ENCODE measurements around the gene CIPC.

Gene CIPC, protein sequence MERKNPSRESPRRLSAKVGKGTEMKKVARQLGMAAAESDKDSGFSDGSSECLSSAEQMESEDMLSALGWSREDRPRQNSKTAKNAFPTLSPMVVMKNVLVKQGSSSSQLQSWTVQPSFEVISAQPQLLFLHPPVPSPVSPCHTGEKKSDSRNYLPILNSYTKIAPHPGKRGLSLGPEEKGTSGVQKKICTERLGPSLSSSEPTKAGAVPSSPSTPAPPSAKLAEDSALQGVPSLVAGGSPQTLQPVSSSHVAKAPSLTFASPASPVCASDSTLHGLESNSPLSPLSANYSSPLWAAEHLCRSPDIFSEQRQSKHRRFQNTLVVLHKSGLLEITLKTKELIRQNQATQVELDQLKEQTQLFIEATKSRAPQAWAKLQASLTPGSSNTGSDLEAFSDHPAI

DNA sequence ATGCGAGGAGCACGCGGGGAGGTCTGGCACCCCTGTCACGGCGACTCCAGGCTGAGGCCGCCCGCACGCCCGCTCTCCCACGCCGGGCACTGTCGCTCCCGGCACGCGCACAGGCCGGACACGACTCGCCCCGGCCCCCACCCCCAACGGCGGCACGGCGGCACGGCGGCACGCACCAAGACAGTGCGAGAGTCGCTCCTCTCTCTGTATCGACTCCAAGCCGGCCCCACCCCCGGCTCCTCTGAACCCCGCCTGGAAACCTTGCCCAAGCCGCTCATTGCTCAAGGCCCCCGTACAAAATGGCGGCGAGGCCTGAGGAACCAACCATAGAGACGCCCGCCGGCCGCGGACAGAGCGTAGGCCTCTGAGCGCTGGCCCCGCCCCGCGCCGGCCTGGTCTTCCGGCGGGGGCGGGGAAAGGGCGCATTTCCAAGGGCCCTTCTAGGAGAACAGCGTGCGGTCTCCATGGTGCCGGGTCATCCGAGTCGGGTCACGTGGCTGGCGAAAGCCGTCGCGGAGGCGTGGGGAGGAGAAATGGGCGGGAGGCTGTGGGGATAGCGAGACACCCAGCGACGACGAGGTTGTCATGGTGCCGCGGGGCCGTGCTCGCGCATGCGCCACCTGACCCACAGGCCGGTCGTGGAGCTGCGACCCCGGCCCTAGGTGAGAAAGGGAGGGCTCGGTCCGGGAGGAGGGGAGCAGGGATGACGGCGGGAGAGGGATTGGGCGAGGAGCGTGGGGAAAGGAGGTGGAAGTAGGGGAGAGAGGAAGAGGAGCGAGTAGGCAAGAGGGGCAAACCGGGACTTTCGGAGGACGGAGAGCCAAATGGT is at the start of gene CIPC:
Gene CIPC, plus strand, starts transcription at position 559 of the 829 bp plus-strand sequence. CDS start 7,451 bp downstream, outside the sequence.
- peak; percentile 98 for DNase-seq (ENCODE audit: low read depth in 2 of 2)

DNA sequence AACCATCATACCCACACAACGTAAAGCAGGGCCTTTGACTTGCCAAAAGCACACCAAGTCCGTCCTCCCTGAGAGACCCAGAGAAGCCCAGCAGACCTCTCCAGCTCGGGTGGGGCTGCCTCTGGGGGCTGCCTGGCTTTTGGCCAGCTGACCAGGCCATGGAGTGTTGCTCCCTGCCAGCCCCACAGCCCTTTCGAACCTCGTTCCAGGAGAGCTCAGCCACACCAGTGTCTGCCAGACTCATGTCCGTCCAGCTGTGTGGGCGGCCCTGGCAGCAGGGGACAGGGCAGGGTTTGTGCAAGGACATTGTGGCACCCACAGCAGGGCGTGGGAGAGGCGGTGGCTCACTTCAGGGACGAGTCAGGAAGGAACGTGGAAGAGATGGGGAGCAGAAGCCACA is 46.9 kb upstream of the CIPC start:
- DNase-seq (ENCODE audit: low read depth in 2 of 2) = no peak

DNA sequence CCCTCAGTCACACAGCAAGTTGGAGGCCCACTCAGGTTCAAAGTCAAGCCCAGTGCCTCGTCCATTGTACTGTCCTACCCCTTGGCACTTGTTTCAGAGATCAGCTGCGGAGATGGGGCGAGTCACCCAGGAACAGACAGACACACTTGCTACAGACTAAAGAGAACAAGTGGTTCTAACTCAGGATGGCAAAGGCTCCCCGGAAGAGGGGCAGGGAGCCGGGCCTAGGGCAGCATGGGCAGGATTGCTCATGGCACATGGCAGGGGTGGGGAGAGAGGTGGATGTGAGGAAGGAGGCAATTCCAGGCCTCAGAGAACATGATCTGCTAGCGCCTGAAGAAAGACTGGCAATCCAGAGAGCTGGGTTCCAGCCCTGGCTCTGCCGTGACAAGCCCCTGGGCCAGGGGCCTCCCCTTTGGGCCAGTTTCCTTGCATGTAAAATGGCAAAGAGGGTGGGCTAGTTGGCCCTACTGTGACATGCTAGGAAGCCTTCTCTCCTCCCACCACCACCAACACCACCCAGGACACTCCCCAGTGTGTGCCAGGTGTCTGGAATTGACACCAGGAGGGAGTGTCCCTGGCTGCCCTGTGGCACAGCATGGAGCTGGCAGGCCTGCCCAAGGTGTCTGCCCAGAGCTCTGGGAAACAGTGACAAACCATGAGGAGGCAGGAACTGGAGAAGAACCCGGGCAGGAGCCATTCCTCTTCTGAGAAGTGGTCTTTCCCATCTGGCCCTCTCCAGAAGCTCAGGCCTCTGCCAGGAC is 45.6 kb upstream of the CIPC start:
- no peak for DNase-seq (ENCODE audit: low read depth in 2 of 2)

GRCh38 chr14:77053046-77053841 is 44.8 kb upstream of the CIPC start:
- DNase-seq (ENCODE audit: low read depth in 2 of 2) = peak; percentile 63 to 70

DNA sequence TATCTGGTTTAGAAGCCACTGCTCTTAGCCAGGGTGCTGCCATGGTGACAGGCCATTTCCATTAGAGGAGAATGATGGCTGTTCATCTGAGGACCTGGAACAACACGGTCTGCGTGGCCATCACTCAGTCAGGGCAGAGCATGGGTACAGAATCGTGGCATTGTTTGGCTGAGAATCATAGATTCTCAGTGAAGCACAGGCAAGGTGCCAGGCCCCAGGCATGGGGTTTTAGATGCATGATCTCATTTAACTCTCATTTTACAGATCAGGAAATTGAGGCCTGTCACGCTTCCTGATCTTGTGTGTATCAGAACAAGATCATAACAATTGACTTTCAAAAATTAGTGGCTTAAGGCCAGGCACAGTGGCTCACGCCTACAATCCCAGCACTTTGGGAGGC is 42.8 kb upstream of the CIPC start:
- DNase-seq (ENCODE audit: low read depth in 2 of 2) = no peak

GRCh38 chr14:77055981-77056380 is 42.1 kb upstream of the CIPC start:
- no peak for DNase-seq (ENCODE audit: low read depth in 2 of 2)

DNA sequence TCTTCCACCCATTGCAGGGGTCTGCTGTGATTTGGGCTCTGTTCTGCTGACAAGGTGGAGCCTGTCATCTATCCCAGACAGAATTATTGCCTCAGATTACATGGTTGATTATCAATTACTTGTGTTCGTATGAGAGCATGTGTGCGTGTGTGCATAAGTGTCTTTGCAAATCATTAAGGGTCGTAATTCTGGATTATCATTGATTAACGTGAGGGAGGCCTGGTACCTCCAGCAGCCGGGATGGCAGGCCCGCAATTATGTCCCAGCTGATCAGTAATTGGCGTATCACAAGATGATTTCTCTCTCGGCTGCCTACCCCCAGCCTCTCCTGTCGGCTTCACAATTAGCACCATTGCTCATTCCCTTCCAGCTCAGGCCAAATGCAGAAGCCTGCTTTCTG is 39.9 kb upstream of the CIPC start:
- no peak for DNase-seq (ENCODE audit: low read depth in 2 of 2)

DNA sequence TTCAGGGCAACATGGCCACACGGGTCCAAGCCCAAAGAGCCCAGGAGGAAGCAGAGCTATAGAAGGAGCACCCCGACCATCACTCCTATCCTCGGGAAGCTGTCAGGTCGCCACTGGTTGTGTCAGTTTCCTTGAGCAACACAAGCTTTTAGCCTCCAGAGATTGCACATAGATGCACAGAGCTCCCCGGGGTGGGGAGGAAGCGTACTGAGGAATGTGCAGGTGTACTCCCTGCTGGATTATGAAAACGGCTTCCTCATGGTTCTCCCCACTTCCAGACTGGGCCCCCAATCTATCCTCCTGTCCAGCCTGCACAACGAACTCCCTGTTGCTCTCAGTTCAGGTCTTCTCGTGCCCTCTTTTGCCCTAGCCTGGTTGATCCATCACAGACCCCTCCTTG is 39.3 kb upstream of the CIPC start:
- no peak for DNase-seq (ENCODE audit: low read depth in 2 of 2)

DNA sequence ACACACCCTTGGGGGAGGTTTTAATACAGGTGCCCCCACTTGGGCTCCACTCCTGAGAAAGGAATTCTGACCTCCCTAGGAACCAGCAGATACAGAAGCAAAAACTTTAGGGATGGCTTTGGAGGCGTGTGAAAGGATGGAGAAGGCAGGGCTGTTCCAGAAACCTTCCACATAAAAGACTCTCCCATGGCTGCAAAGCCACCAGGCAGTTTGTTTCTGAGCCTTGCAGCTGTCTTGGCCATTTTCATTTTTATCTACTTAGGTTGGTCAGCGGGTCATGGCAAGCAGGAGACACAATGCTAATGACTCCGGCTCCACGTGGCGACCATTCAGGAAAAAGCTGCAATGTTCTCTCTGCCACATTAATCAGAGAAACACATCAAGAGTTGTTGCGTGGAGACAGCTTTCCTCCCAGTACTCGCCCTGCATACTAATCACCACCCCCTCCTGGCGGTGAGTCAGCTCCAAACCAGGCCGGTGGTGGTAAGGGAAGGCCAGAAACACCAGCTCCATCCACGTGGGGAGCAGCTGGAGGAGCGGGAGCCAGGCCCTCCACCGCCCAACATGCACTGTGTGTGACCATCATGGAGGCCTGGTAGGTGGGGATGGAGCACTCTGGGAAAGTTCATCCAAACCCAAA is 38.7 kb upstream of the CIPC start:
- DNase-seq (ENCODE audit: low read depth in 2 of 2) = peak; percentile 74

GRCh38 chr14:77061630-77062257 is 36.3 kb upstream of the CIPC start:
- no peak for DNase-seq (ENCODE audit: low read depth in 2 of 2)

DNA sequence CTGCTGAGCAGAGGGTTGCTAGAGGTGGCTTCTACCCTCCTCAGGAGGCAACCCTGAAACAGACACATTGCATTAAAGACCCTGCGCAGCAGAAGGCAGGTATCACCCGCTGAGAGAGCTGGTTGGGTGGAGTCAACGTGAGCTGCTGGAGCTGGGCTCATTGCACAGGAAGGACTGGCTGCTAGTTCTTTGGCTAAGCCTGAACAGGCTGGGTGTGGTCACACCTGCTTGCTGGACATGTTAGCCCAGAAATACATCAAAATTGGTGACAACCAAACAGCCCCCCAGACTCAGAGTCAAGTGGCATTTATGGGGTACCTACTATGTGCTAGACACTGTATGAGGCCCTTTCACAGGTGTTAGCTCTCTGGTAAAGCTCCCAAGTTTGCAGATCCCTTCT is 35.8 kb upstream of the CIPC start:
- DNase-seq (ENCODE audit: low read depth in 2 of 2) = no peak

DNA sequence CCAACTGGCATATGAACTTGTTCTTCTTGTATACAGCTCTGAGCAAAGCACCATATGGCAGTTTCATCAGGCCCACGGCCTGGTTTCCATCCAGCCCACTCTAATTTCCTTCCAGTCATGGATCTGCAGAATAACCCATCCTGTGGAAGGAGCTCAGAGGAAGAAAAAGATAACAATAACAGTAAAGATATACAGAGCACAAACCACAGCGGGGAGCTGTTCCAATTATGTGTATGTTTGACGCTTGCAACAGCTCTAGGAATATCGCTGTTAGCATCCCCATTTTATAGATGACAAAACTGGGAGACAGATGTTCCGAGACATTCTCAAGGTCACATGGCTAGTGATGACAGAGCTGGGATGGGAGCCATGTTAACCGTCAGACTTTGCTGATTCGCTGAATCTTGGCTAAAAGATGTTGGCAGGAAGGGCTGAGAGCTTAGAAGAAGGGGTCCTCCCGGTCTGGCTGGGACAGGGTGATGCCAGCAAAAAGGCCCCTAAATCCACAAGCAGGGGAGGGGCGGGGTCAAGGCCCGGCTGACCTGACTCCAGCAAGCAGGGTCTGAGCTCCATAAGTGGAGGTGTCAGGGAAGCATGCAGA is 34.4 kb upstream of the CIPC start:
- DNase-seq (ENCODE audit: low read depth in 2 of 2) = no peak

GRCh38 chr14:77064521-77065178 is 33.4 kb upstream of the CIPC start:
- no peak for DNase-seq (ENCODE audit: low read depth in 2 of 2)

- DNase-seq (ENCODE audit: low read depth in 2 of 2) = no peak
These were observed 32.0 kb upstream of the CIPC start for GRCh38 chr14:77065851-77066577.

DNA sequence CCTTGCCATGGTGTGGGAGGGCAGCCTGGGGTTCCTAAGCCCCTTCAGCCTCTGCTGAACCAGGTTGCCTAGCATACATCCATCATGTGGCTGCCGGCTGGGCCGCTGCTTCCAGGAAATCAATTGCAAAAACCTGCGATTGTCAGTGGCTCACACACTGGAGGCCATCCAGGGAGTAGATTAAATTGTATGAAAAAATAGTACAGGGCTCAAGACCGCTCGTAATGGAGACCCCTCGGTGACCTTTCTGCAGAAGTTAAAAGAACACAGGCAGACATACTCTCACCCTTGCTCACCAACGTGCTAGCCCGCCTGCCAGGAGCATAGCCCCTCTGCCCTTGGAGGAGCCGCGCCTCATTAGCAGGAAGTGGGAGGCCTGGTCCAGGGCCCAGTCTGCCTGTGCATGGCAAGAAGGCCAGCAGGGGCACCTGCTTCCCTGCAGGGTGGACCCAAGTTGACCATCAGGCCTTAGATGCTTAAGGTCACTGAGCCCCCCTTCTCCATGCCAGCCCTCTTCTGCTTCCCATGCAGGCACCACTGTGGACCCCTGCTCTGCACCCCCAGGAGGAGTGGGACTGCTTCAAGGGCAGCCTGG is 31.4 kb upstream of the CIPC start:
- DNase-seq (ENCODE audit: low read depth in 2 of 2) = no peak

- peak in 1 of 2 experiments; percentile 18 for DNase-seq (ENCODE audit: low read depth in 2 of 2)
These were observed 30.2 kb upstream of the CIPC start for GRCh38 chr14:77067632-77068516.

DNA sequence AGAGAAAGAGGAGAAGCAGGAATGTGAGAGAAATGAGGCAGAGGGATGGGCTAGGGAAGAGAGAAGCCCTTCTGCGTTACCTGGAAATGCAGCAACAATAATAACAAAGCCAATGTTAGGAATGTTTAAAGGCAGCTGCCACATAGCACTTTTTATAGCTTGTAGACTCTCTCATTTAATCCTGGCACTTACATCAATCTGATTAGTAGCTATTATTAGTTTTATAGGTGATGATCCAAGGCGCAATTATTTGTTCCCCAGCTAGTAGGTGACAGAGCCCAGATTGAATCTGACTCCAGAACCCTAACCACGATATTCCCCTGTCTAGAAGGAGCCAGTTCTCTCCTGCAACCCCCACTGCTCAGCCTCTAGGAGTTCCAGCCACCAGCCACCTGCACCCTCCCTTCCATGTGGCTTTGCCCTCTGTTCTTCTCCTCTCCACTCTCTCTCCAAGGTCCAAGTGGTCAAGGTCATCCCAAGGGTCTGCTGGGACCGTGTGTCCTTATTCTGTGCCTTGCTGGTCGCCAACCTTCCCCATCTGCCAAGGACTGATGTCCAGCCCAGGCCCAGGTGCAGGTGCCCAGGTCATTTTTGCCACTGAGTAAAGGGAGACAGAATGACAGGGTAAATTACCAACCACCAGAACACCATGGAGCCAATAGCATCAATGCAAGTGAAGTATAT is 29.4 kb upstream of the CIPC start:
- DNase-seq (ENCODE audit: low read depth in 2 of 2) = no peak
